Middle frontal gyrus (tissue), 1 donor: Measurements from ENCODE around the gene PPM1N.
A peak's percentile ranks its signal among the peaks of the same experiment; 100 is the strongest.

Source experiments
- DNase-seq: peaks from one replicate; pipeline ENCODE4 v3.0.0-alpha.2; 2015; ENCODE audit warnings: low spot score; ENCODE audit errors: extremely low spot score

Gene PPM1N

DNA sequence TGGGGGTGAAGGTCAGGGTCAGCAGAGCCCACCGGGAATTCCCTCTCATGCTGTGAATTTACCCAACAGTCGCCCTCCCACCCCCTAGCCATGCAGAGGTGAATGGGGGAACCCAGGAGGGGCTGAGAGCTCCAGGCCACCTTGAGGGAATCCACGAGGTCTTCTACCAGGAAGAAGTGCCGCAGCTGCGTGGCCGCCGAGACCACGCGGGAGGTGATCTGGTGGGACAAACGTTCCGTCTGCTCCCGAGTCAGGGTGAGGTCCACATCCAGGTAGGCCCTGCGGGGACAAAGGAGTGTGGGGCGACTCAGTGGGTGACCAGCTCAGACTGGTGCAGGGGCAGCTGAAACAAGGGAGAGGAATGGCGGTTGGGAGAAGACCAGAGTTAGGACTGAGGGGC, 9.5 kb upstream of the PPM1N start:
- DNase-seq, result no peak

- DNase-seq, result no peak
These were observed 8.9 kb upstream of the PPM1N start for GRCh38 chr19:45489216-45489855.

GRCh38 chr19:45492137-45492626, 6.1 kb upstream of the PPM1N start:
- DNase-seq, result no peak

DNA sequence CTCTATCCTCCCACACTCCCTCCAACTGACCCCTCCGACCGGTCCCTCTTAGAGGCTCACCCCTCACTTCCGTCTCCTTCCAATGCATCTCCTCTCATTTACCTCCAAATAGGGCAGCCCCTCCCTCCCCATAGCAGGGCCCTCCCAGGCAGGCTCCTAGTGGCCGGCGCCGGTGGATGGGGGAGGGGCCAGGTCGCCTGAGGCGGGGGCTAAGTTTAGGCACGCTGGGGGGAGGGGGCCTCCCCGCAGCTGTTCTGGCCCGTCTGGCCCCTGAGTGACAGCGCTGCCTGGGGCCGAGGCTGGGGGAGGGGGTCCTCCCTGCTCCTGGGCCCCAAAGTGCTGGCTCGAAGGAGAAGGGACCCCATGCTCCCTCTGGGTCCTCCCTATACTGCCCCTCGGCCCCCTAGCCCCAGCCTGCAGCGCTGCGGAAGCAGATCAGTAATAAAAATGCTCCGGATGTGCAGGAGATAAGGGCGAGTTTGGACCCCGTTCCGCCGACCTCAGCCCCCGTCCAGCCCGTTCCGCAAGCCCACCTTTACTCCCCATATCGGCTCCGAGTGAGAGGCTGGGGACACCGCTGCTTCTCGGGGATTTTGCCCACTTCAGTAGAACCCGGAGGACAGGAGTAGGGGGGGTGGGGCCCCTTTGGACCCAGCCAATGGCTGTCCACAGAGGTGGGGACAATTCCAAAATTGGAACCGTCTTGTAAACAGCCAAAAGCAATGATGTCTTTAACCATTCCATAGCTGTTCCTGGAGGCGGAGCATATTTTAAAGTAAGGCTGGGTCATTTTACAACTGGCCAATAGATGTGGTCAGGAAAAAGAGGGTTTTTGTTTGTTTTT, 5.4 kb upstream of the PPM1N start:
- DNase-seq, result no peak

DNA sequence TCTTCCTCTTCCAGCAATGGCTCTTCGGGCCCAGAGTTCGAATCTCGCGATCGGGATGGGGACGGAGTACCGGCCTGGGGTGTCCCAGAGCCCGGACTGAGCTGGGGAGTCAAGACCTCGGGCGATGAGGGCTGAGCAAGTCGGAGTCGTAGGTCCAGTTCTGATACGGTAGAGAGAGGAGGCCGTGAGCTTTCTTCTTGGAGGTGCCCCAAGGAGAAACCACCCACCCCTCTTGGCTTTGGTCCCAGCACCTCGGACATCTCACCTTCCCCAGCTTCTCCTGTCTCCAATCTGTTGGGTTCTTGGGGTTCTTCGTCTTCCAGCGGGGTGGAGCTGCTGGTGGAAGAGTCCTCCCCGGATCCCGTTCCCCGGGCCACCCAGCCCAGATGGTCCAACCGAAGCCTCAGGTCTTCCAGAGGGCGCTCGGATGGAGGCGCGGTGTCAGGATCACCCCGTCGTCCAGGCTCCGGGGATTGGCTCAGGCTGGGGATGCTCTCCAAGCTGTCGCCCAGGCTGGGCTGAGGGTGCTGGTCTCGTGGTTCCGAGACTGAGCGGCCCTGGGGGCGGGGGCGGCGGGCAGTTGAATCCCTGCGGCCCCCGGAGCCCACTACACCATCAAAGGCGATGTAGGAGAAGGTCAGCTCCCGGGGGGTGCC, 3.9 kb upstream of the PPM1N start:
- DNase-seq, result no peak

DNA sequence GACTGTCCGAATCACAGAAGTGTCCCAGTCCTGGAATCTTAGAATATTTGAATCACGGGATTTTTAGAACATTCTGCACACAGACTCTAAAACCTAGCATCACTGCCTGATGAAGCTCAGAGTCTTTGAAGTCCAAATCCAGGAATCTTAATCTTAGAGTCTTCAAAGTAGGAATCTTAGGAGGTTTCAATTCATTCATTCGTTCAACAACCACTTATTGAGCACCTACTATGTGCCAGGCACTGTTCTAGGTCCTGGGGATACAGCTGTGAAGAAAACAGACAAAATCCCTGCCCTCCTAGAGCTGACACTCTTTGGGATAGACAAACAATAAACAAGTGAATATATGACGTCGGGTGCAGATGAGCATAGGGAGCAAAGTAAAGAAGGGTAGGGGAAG, 3.1 kb upstream of the PPM1N start:
- DNase-seq, result no peak

DNA sequence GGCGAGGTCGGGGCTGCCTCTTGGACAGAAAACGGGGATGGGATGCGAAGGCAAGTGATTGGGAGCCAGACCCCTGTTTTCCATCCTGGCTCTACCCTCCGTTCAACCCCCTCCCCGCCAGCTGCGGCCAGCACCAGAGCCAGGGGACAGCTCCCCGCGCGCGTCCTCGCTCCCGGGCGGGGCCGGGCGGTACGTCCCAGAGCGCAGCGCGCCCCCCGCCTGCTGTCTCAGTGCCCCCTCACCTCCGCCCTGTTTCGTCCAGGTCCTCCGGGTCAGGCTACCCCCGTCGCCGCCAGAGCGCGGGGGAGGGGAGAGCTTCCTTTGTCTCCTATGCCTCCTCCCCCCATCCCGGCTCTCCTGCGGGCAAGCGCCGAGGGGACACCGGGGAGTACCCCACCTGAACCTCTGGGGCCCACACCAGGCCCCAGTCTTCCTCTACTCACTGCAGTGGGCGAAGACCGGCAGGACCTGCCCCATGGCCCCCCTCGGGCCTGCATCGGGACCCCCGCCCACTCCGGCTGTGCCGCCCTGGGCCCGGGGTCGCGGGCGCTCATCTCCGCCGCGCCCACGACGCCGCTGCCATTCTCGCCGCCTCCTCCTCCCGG, 1.8 kb upstream of the PPM1N start:
- DNase-seq, result no peak

DNA sequence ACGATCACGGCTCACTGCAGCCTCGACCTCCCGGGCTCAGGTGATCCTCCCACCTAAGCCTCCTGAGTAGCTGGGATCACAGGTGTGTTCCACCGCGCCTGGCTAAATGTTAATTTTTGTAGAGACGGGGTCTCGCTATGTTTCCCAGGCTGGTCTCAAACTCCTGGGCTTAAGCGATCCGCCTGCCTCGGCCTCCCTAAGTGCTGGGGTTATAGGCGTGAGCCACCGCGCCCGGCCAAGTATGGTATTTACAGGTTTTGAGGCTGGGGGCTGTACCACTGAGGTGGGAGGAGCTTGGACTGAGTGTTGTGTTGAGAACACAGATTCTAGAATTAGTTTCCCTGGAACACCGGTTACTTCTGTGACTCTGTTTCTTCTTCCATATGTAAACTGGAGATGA, 452 bp upstream of the PPM1N start:
- no peak for DNase-seq

GRCh38 chr19:45499196-45500180, 1.2 kb downstream of the PPM1N start:
- DNase-seq, result no peak

- DNase-seq, result no peak
These were observed 2.9 kb downstream of the PPM1N start for GRCh38 chr19:45500918-45501729.

GRCh38 chr19:45501730-45502014, 3.4 kb downstream of the PPM1N start:
- no peak for DNase-seq

GRCh38 chr19:45502111-45502510, 3.9 kb downstream of the PPM1N start:
- no peak for DNase-seq

GRCh38 chr19:45503909-45504308, 5.7 kb downstream of the PPM1N start:
- DNase-seq, result no peak

GRCh38 chr19:45505151-45505995, 7.1 kb downstream of the PPM1N start:
- DNase-seq, result no peak

- DNase-seq, result no peak
These were observed 7.7 kb downstream of the PPM1N start for GRCh38 chr19:45505996-45506245.

- peak; percentile 80 for DNase-seq
These were observed 8.2 kb downstream of the PPM1N start for GRCh38 chr19:45506246-45506988.

DNA sequence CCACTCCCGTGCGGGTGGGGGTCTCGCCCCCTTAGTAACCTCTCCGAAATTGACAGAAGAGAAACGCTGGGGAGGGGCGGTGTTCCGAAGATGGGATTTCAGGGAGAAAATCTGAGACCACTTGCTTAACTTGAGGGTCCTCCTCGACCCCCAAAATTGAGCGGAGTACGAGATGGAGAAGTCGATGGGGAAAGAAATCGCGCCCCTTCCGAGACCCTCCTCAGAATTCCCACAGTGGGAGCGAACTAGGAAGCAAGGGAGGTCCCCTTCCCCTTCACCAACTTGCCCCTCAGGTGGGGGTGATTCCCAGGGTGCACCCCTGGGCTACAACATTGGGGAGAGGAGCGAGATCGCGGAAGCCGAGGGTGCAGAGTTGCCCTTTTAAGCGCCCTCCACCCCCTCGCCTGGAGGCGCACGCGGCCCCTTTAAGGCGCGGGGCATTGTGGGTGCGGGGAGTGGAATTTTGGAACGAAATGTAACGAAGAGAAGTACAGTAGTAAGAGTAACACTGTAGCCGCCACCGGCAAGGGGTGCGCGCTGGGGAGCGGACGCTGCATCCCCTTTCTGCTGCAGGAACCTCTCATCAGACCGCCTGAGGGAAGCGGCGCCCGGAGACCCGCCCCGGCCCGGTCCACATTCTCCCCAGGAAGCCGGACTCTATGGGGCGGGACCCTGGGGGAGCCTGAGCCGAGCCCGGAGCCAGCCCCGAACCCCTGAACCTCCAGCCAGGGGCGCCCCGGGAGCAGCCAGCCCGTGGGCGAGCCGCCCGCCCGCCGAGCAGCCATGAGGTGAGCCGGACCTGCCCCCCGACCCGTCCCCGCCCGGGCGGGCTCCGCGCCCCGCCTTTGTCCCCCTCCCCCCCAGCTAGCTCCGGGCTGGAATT, 9.0 kb downstream of the PPM1N start, which contains the start of gene VASP:
Gene VASP (plus strand): TSS at position 491 of the 883 bp plus-strand sequence. CDS start 293 bp downstream, at position 784.
- DNase-seq, result peak; percentile 60
